ENCODE measurements around the gene ALCAM. TPM values are rescaled to one million over a fixed set of nuclear protein-coding genes. Genes with fewer than 3 reads are reported as not detected.
"Not testable (repeated sequence)": the region's sequence is repeated elsewhere in the genome, so short reads cannot be mapped to it uniquely, and the experiment has no call there.

The ALCAM gene
- total RNA-seq, 1 donor from 2014 or later, result 15.2 TPM

- Histone ChIP-seq H3K27ac (no peak overlapping the region), H3K4me3 (no peak overlapping the region), H3K27me3 (no peaks in the 10 kb centered on the region), H3K36me3 (no peaks in the 10 kb centered on the region), H3K9me3 (no peaks in the 10 kb centered on the region), H3K4me1 (no peaks in the 10 kb centered on the region)
- TF ChIP-seq CTCF (IDR thresholded peaks at IDR 0.05) (no peak), POLR2AphosphoS5 (IDR thresholded peaks at IDR 0.05; ENCODE audit: insufficient read depth in 1 of 2, low read depth in 1 of 2) (no peak), POLR2A (IDR thresholded peaks at IDR 0.05) (no peak)
- DNase-seq (ENCODE audit: extremely low spot score in 2 of 2), result no peak
- intact Hi-C loops (cut with DNase I), result loop anchor here (5.0 kb wide), 1 partner anchor 367 kb away; no protein-coding TSS in a partner anchor
Measured at GRCh38 chr3:105599350-105599749, 232.6 kb downstream of the ALCAM start.

- intact Hi-C loops (cut with DNase I); DNase-seq (ENCODE audit: extremely low spot score in 2 of 2); H3K36me3 ChIP-seq; H3K27me3 ChIP-seq; H3K4me3 ChIP-seq; H3K27ac ChIP-seq; H3K9me3 ChIP-seq; H3K4me1 ChIP-seq: not testable (repeated sequence)
Measured at GRCh38 chr3:105601756-105602155, 235.0 kb downstream of the ALCAM start.

- H3K9me3 ChIP-seq; H3K27me3 ChIP-seq; H3K36me3 ChIP-seq; H3K27ac ChIP-seq; H3K4me1 ChIP-seq; DNase-seq (ENCODE audit: extremely low spot score in 2 of 2); H3K4me3 ChIP-seq; intact Hi-C loops (cut with DNase I): not testable (repeated sequence)
Measured at GRCh38 chr3:105602286-105602685, 235.6 kb downstream of the ALCAM start.

GRCh38 chr3:105603516-105603915 lies 236.8 kb downstream of the ALCAM start:
- intact Hi-C loops (cut with DNase I), result not testable (repeated sequence)

GRCh38 chr3:105606016-105606415 lies 239.3 kb downstream of the ALCAM start:
- H3K27me3 ChIP-seq, result no peaks in the 10 kb centered on the region
- H3K4me3 ChIP-seq, result no peak overlapping the region
- no peak for DNase-seq (ENCODE audit: extremely low spot score in 2 of 2)
- no peak for TF ChIP-seq CTCF (IDR thresholded peaks at IDR 0.05)
- intact Hi-C loops (cut with DNase I), result no loop called here
- no peak overlapping the region for H3K27ac ChIP-seq
- no peaks in the 10 kb centered on the region for H3K9me3 ChIP-seq
- H3K36me3 ChIP-seq, result no peaks in the 10 kb centered on the region
- no peaks in the 10 kb centered on the region for H3K4me1 ChIP-seq

More at GRCh38 chr3:105603516-105603915, 236.8 kb downstream of the ALCAM start:
- not testable (repeated sequence) for H3K4me3 ChIP-seq; H3K36me3 ChIP-seq; H3K4me1 ChIP-seq; H3K27ac ChIP-seq; H3K27me3 ChIP-seq; H3K9me3 ChIP-seq; DNase-seq (ENCODE audit: extremely low spot score in 2 of 2)

- intact Hi-C loops (cut with DNase I), result no loop called here
- Histone ChIP-seq H3K4me1 (no peaks in the 10 kb centered on the region), H3K4me3 (no peak overlapping the region), H3K27ac (no peak overlapping the region), H3K9me3 (no peaks in the 10 kb centered on the region), H3K36me3 (no peaks in the 10 kb centered on the region), H3K27me3 (no peaks in the 10 kb centered on the region)
- TF ChIP-seq CTCF (IDR thresholded peaks at IDR 0.05), result no peak
- no peak for TF ChIP-seq POLR2A (IDR thresholded peaks at IDR 0.05)
- no peak for TF ChIP-seq POLR2AphosphoS5 (IDR thresholded peaks at IDR 0.05; ENCODE audit: insufficient read depth in 1 of 2, low read depth in 1 of 2)
- no peak for DNase-seq (ENCODE audit: extremely low spot score in 2 of 2)
Measured at GRCh38 chr3:105608623-105609022, 241.9 kb downstream of the ALCAM start.

- TF ChIP-seq POLR2A (IDR thresholded peaks at IDR 0.05) (no peak), CTCF (IDR thresholded peaks at IDR 0.05) (no peak), POLR2AphosphoS5 (IDR thresholded peaks at IDR 0.05; ENCODE audit: insufficient read depth in 1 of 2, low read depth in 1 of 2) (no peak)
- intact Hi-C loops (cut with DNase I), result no loop called here
- Histone ChIP-seq H3K27me3 (no peaks in the 10 kb centered on the region), H3K27ac (no peak overlapping the region), H3K4me3 (no peak overlapping the region), H3K9me3 (no peaks in the 10 kb centered on the region), H3K36me3 (no peaks in the 10 kb centered on the region), H3K4me1 (no peaks in the 10 kb centered on the region)
- DNase-seq (ENCODE audit: extremely low spot score in 2 of 2), result no peak
Measured at GRCh38 chr3:105610473-105610872, 243.8 kb downstream of the ALCAM start.
